ENCODE measurements around the gene RGS17. TPM values are rescaled to one million over a fixed set of nuclear protein-coding genes. Genes with fewer than 3 reads are reported as not detected.
A peak's percentile ranks its signal among the peaks of the same experiment; 100 is the strongest.

RGS17 gene
- total and polyA plus RNA-seq, 2 of the 13 experiments (the other 11 are each of a cell fraction or from before 2014, with no cell fraction given): 0.04 TPM; not detected in 1

DNA sequence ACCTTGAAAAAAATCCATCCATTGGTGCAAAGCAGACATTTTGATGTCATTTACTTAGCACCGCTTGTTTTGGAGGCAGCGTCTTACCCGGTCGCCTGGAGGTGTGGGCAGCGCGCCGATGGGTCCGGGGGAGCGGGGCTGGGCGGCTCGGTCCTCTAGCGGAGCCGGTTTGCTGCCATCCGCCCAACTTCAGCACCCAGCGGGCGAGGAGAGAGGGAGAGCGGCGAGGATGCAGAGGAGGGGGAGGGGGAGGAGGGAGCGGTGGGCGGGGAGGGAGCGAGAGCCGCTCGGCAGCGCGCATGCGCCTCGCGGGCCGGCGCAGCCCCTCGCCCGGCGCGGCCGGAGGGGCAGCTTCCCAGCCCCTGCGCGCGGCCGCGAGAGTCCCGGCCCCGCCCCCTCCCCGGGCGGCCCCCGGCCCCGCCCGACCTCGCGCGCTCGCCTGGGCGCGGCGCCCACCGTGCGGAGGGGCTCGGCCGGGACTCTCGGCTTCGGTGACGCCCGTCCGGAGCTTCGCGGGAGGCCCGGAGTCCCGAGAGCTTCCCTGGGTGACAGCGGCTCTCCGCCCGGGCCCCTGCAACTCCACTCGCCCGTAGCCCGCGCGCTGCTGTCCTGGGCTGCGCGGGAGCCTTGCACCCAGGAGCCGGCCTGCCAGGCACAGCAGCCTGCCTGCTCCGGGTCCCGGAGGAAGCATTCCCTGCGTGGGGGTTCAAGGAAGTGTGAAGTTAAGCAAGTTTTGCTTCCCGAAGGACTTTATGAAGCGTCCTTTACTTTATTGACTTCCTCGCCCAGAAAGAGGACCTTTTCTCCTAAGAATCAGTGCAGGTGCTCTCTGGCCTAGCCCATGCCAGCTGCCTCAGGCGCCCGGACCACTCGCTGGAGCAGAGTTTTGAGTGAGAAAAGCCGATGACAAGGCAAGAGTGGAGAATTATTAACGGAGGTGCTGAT lies at the start of gene RGS17 (continued):
- TF ChIP-seq, protein P1, sequence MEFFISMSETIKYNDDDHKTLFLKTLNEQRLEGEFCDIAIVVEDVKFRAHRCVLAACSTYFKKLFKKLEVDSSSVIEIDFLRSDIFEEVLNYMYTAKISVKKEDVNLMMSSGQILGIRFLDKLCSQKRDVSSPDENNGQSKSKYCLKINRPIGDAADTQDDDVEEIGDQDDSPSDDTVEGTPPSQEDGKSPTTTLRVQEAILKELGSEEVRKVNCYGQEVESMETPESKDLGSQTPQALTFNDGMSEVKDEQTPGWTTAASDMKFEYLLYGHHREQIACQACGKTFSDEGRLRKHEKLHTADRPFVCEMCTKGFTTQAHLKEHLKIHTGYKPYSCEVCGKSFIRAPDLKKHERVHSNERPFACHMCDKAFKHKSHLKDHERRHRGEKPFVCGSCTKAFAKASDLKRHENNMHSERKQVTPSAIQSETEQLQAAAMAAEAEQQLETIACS (CRISPR knock-in tag; IDR thresholded peaks at IDR 0.05): 0 out of 2 replicates have a peak, but pooled peaks have one; percentile 41
- TF ChIP-seq ZNF790 (CRISPR knock-in tag; IDR thresholded peaks at IDR 0.05; ENCODE audit: borderline replicate concordance) (no peak), CENPX (CRISPR knock-in tag; IDR thresholded peaks at IDR 0.05) (no peak), ASH2L (IDR thresholded peaks at IDR 0.05; ENCODE audit: insufficient read length, low read depth, low read length) (no peak), KLF16 (CRISPR knock-in tag; IDR thresholded peaks at IDR 0.05) (no peak), SRF (IDR thresholded peaks at IDR 0.05; ENCODE audit: low read depth, low read length) (no peak), ZNF678 (CRISPR knock-in tag; IDR thresholded peaks at IDR 0.05) (0 out of 2 replicates have a peak, but pooled peaks have one; percentile 21), BRD4 (CRISPR knock-in tag; IDR thresholded peaks at IDR 0.05) (no peak), XBP1 (CRISPR knock-in tag; IDR thresholded peaks at IDR 0.05) (no peak), SMYD3 (CRISPR knock-in tag; IDR thresholded peaks at IDR 0.05) (no peak), ZNF20 (CRISPR knock-in tag; IDR thresholded peaks at IDR 0.05) (no peak), RBAK (CRISPR knock-in tag; IDR thresholded peaks at IDR 0.05) (no peak), KDM4B (CRISPR knock-in tag; IDR thresholded peaks at IDR 0.05) (no peak)
- TF ChIP-seq, protein P2, sequence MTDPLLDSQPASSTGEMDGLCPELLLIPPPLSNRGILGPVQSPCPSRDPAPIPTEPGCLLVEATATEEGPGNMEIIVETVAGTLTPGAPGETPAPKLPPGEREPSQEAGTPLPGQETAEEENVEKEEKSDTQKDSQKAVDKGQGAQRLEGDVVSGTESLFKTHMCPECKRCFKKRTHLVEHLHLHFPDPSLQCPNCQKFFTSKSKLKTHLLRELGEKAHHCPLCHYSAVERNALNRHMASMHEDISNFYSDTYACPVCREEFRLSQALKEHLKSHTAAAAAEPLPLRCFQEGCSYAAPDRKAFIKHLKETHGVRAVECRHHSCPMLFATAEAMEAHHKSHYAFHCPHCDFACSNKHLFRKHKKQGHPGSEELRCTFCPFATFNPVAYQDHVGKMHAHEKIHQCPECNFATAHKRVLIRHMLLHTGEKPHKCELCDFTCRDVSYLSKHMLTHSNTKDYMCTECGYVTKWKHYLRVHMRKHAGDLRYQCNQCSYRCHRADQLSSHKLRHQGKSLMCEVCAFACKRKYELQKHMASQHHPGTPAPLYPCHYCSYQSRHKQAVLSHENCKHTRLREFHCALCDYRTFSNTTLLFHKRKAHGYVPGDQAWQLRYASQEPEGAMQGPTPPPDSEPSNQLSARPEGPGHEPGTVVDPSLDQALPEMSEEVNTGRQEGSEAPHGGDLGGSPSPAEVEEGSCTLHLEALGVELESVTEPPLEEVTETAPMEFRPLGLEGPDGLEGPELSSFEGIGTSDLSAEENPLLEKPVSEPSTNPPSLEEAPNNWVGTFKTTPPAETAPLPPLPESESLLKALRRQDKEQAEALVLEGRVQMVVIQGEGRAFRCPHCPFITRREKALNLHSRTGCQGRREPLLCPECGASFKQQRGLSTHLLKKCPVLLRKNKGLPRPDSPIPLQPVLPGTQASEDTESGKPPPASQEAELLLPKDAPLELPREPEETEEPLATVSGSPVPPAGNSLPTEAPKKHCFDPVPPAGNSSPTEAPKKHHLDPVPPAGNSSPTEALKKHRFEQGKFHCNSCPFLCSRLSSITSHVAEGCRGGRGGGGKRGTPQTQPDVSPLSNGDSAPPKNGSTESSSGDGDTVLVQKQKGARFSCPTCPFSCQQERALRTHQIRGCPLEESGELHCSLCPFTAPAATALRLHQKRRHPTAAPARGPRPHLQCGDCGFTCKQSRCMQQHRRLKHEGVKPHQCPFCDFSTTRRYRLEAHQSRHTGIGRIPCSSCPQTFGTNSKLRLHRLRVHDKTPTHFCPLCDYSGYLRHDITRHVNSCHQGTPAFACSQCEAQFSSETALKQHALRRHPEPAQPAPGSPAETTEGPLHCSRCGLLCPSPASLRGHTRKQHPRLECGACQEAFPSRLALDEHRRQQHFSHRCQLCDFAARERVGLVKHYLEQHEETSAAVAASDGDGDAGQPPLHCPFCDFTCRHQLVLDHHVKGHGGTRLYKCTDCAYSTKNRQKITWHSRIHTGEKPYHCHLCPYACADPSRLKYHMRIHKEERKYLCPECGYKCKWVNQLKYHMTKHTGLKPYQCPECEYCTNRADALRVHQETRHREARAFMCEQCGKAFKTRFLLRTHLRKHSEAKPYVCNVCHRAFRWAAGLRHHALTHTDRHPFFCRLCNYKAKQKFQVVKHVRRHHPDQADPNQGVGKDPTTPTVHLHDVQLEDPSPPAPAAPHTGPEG (CRISPR knock-in tag; IDR thresholded peaks at IDR 0.05): 0 out of 2 replicates have a peak, but pooled peaks have one; percentile 29
- TF ChIP-seq, protein P3, sequence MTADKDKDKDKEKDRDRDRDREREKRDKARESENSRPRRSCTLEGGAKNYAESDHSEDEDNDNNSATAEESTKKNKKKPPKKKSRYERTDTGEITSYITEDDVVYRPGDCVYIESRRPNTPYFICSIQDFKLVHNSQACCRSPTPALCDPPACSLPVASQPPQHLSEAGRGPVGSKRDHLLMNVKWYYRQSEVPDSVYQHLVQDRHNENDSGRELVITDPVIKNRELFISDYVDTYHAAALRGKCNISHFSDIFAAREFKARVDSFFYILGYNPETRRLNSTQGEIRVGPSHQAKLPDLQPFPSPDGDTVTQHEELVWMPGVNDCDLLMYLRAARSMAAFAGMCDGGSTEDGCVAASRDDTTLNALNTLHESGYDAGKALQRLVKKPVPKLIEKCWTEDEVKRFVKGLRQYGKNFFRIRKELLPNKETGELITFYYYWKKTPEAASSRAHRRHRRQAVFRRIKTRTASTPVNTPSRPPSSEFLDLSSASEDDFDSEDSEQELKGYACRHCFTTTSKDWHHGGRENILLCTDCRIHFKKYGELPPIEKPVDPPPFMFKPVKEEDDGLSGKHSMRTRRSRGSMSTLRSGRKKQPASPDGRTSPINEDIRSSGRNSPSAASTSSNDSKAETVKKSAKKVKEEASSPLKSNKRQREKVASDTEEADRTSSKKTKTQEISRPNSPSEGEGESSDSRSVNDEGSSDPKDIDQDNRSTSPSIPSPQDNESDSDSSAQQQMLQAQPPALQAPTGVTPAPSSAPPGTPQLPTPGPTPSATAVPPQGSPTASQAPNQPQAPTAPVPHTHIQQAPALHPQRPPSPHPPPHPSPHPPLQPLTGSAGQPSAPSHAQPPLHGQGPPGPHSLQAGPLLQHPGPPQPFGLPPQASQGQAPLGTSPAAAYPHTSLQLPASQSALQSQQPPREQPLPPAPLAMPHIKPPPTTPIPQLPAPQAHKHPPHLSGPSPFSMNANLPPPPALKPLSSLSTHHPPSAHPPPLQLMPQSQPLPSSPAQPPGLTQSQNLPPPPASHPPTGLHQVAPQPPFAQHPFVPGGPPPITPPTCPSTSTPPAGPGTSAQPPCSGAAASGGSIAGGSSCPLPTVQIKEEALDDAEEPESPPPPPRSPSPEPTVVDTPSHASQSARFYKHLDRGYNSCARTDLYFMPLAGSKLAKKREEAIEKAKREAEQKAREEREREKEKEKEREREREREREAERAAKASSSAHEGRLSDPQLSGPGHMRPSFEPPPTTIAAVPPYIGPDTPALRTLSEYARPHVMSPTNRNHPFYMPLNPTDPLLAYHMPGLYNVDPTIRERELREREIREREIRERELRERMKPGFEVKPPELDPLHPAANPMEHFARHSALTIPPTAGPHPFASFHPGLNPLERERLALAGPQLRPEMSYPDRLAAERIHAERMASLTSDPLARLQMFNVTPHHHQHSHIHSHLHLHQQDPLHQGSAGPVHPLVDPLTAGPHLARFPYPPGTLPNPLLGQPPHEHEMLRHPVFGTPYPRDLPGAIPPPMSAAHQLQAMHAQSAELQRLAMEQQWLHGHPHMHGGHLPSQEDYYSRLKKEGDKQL (CRISPR knock-in tag; IDR thresholded peaks at IDR 0.05; ENCODE audit: low read depth): no peak
